Hepatocyte (in vitro differentiated cells): ENCODE measurements around the gene TNP2. TPM values are rescaled to one million over a fixed set of nuclear protein-coding genes. Genes with fewer than 3 reads are reported as not detected.

Experiments
- DNase-seq: peaks from one replicate; pipeline ENCODE4 v3.0.0-alpha.2; 2016; ENCODE audit warnings: low spot score
- H2AFZ ChIP-seq: fragments of 200-600 bp; sonication (generic); 2 replicates; pipeline ENCODE4 v1.6.0; 2016; ENCODE audit warnings: antibody characterized with exemption, mild to moderate bottlenecking
- H3K27ac ChIP-seq: fragments of 200-600 bp; sonication (generic); 2 replicates; pipeline ENCODE4 v1.5.1; 2016; ENCODE audit warnings: mild to moderate bottlenecking
- H3K27me3 ChIP-seq: fragments of 200-600 bp; sonication (generic); 2 replicates; pipeline ENCODE4 v1.6.1; 2016
- H3K36me3 ChIP-seq: fragments of 200-600 bp; sonication (generic); replicated peaks from 2 replicates; pipeline ENCODE4 v1.5.1; 2016; ENCODE audit warnings: low read depth; ENCODE audit not compliant: insufficient read depth
- H3K4me1 ChIP-seq: fragments of 200-600 bp; sonication (generic); 2 replicates; pipeline ENCODE4 v1.5.1; 2016; ENCODE audit warnings: mild to moderate bottlenecking, moderate library complexity; ENCODE audit not compliant: insufficient read depth
- H3K4me2 ChIP-seq: fragments of 200-600 bp; sonication (generic); 2 replicates; pipeline ENCODE4 v1.6.0; 2016
- H3K4me3 ChIP-seq: fragments of 200-600 bp; sonication (generic); 2 replicates; pipeline ENCODE4 v1.5.1; 2016; ENCODE audit warnings: mild to moderate bottlenecking
- H3K79me2 ChIP-seq: fragments of 200-600 bp; sonication (generic); 2 replicates; pipeline ENCODE4 v1.6.0; 2017; ENCODE audit warnings: mild to moderate bottlenecking
- H3K9me2 ChIP-seq: fragments of 200-600 bp; sonication (generic); replicated peaks from 2 replicates; pipeline ENCODE4 v1.6.0; 2017; ENCODE audit warnings: mild to moderate bottlenecking; ENCODE audit not compliant: insufficient read depth
- H3K9me3 ChIP-seq: fragments of 200-600 bp; sonication (generic); 2 replicates; pipeline ENCODE4 v1.5.1; 2016; ENCODE audit warnings: low read depth, mild to moderate bottlenecking
- H4K20me1 ChIP-seq: fragments of 200-600 bp; sonication (generic); 2 replicates; pipeline ENCODE4 v1.6.0; 2016; ENCODE audit warnings: mild to moderate bottlenecking; ENCODE audit not compliant: insufficient read depth, poor library complexity, severe bottlenecking
- EZH2 ChIP-seq: fragments of 200-600 bp; sonication (generic); IDR thresholded peaks from 2 replicates; pipeline ENCODE4 v1.6.1; 2016; ENCODE audit warnings: antibody characterized with exemption, mild to moderate bottlenecking, borderline replicate concordance
- EZH2phosphoT487 ChIP-seq: fragments of 200-600 bp; sonication (generic); IDR thresholded peaks from one replicate; pipeline ENCODE4 v1.6.1; 2018; ENCODE audit warnings: antibody characterized with exemption, mild to moderate bottlenecking, low read depth, moderate library complexity; ENCODE audit not compliant: unreplicated experiment, severe bottlenecking
- WGBS: methylation state at CpG from one replicate; pipeline ENCODE4 v1.1.6; 2016; ENCODE audit warnings: low lambda C conversion rate; ENCODE audit errors: missing lambda C conversion rate; 5-methylcytosine and 5-hydroxymethylcytosine counted together
- polyA plus RNA-seq: library from polyadenylated mRNA; unstranded; fragments of >200 nt; fragmentation: Nextera tagmentation; extraction: Ambion mirVana; gene quantifications from 2 replicates; pipeline ENCODE4 v1.2.1, GENCODE V29; 2016
- total RNA-seq: library from RNA; depleted of rRNA; stranded (reverse); fragments of >200 nt; gene quantifications from 2 replicates; pipeline ENCODE4 v1.2.3, GENCODE V29; 2014
- TF ChIP-seq, protein P1 (sequence below): fragments of 200-600 bp; sonication (generic); IDR thresholded peaks from 2 replicates; pipeline ENCODE4 v1.5.1; 2016; ENCODE audit warnings: antibody characterized with exemption, mild to moderate bottlenecking; ENCODE audit not compliant: poor library complexity

Gene TNP2
- total and polyA plus RNA-seq, 2 experiments from 2014 or later: not detected

DNA sequence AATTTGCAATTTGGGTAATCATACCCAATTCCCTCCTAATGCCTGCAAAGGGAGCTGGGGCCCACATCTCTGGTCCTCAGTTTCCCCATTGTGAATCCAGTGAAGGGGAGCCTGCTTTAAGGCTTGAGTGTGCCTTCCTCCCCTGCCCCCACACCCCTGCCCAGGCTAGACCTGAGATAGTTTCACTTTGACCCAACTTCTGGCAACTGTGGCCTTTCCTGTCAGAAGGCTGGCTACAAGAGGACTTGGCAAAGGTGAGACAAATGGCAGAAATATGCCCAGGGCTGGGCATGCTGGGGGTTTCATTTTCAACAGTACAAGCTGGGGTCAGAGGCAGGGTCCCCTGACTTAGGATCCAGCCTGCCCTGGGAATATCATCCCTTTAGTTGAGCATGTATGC, 23.1 kb downstream of the TNP2 start:
- no peaks in the 10 kb centered on the region for H4K20me1 ChIP-seq
- no peaks in the 10 kb centered on the region for H3K27me3 ChIP-seq
- no peak overlapping the region for H3K4me2 ChIP-seq
- H3K4me3 ChIP-seq: no peak overlapping the region
- no peaks in the 10 kb centered on the region for H3K79me2 ChIP-seq
- no peaks in the 10 kb centered on the region for H3K36me3 ChIP-seq
- H3K9me2 ChIP-seq: no peaks in the 10 kb centered on the region
- no peak for DNase-seq
- H3K4me1 ChIP-seq: no peaks in the 10 kb centered on the region
- H2AFZ ChIP-seq: no peak overlapping the region
- H3K27ac ChIP-seq: no peak overlapping the region
- no peaks in the 10 kb centered on the region for H3K9me3 ChIP-seq
- no peak for TF ChIP-seq EZH2phosphoT487
- no peak for TF ChIP-seq EZH2
- TF ChIP-seq, protein P1, sequence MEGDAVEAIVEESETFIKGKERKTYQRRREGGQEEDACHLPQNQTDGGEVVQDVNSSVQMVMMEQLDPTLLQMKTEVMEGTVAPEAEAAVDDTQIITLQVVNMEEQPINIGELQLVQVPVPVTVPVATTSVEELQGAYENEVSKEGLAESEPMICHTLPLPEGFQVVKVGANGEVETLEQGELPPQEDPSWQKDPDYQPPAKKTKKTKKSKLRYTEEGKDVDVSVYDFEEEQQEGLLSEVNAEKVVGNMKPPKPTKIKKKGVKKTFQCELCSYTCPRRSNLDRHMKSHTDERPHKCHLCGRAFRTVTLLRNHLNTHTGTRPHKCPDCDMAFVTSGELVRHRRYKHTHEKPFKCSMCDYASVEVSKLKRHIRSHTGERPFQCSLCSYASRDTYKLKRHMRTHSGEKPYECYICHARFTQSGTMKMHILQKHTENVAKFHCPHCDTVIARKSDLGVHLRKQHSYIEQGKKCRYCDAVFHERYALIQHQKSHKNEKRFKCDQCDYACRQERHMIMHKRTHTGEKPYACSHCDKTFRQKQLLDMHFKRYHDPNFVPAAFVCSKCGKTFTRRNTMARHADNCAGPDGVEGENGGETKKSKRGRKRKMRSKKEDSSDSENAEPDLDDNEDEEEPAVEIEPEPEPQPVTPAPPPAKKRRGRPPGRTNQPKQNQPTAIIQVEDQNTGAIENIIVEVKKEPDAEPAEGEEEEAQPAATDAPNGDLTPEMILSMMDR: no peak

DNA sequence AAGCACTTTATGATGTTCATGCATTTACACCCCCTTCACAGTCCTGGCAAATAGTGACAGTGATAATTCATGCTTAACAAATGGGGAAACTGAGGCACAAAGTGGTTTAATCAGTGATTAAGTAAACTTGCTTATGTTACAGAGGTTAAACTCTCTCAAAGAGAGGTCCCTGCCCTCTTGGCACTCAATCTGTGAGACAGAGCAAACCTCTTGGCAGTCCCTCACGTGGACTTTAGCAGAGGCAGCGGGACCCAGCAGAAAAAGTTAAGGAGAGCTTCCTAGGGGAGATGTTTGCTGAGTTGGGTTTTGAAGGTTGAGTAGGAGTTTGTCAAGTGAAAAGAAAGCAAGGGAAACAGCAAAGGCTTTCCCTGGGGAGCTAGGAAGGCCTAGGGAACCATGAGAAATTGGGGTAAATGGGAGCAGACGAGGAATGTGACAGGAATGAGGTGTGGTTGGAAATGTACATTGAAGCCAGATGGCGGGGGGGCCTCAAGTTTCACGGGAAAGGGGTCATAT, 23.8 kb downstream of the TNP2 start:
- H3K27me3 ChIP-seq: no peaks in the 10 kb centered on the region
- 73% methylated on average over 5 of the region's 5 CpGs for WGBS
- no peak for DNase-seq
- no peaks in the 10 kb centered on the region for H3K9me2 ChIP-seq
- no peaks in the 10 kb centered on the region for H4K20me1 ChIP-seq
- no peaks in the 10 kb centered on the region for H3K79me2 ChIP-seq
- H2AFZ ChIP-seq: no peak overlapping the region
- no peaks in the 10 kb centered on the region for H3K9me3 ChIP-seq
- H3K27ac ChIP-seq: no peak overlapping the region
- no peak overlapping the region for H3K4me3 ChIP-seq
- no peak overlapping the region for H3K4me2 ChIP-seq
- TF ChIP-seq EZH2: no peak
- TF ChIP-seq EZH2phosphoT487: no peak
- TF ChIP-seq, protein P1: no peak
- H3K4me1 ChIP-seq: no peaks in the 10 kb centered on the region
- no peaks in the 10 kb centered on the region for H3K36me3 ChIP-seq

DNA sequence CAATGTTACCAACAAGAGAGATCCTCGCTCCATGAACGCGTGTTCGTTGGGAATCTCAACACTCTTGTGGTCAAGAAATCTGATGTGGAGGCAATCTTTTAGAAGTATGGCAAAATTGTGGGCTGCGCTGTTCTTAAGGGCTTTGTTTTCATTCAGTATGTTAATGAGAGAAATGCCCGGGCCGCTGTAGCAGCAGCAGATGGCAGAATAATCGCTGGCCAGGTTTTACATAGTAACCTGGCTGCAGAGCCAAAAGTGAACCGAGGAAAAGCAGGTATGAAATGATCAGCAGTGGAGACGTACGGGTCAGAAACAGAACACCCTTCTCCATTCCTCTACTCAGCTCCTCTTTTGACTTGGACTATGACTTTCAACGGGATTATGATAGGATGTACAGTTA, 26.5 kb downstream of the TNP2 start:
- Histone ChIP-seq H3K4me2 (no peak overlapping the region), H4K20me1 (no peaks in the 10 kb centered on the region), H3K27ac (no peak overlapping the region), H3K36me3 (no peaks in the 10 kb centered on the region), H3K79me2 (no peaks in the 10 kb centered on the region), H3K9me3 (no peaks in the 10 kb centered on the region), H3K4me3 (no peak overlapping the region), H3K27me3 (no peaks in the 10 kb centered on the region), H3K9me2 (no peaks in the 10 kb centered on the region), H2AFZ (no peak overlapping the region), H3K4me1 (no peaks in the 10 kb centered on the region)
- WGBS: 85% methylated on average over 12 of the region's 12 CpGs
- no peak for DNase-seq
- TF ChIP-seq EZH2phosphoT487 (no peak), EZH2 (no peak)
- TF ChIP-seq, protein P1: no peak
